A549 (cell line): Measurements from ENCODE around the gene FAM174C. TPM values are rescaled to one million over a fixed set of nuclear protein-coding genes. Genes with fewer than 3 reads are reported as not detected.

Experiments used
- ATAC-seq, 2 experiments: fragments of 200-7000 bp in 1 of 2; fragments of >200 bp in 1 of 2; cut with Nextera tagmentation in 1 of 2; cut with Tn5 transposase in 1 of 2; 3 replicates each; pipeline versions ENCODE4 v1.8.0 to v1.9.1; 2018 to 2020; ENCODE audit warnings: mild to moderate bottlenecking in 1 of 2, moderate library complexity in 1 of 2
- CTCF ChIA-PET: fragments of 300-600 bp; sonication (Branson Sonifier 250); formaldehyde crosslinking; extraction: SDS; loops from one replicate; lab custom pipeline; 2021; ENCODE audit warnings: antibody characterized with exemption, inconsistent platforms; lab: Yijun Ruan, JAX
- POLR2A ChIA-PET: fragments of 350-600 bp; formaldehyde crosslinking; extraction: SDS; loops from one replicate; lab custom pipeline; 2021; ENCODE audit warnings: antibody characterized with exemption, inconsistent platforms; lab: Yijun Ruan, JAX
- DNase-seq, 2 experiments: peaks; one replicate each; pipeline versions ENCODE4 v3.0.0 to v3.0.0-alpha.2; 2011 to 2016; ENCODE audit warnings: low read depth in 1 of 2, low spot score in 1 of 2
- FAIRE-seq: peaks from 2 replicates; lab custom pipeline; 2011; peaks lifted over from hg19 to GRCh38; lab: Jason Lieb, UNC
- H3K27ac ChIP-seq, 2 experiments: fragments of >200 bp; sonication (Bioruptor Twin); formaldehyde crosslinking; 3 replicates each; pipeline ENCODE4 v1.5.1; 2016 to 2017
- H3K4me1 ChIP-seq: fragments of >200 bp; sonication (Bioruptor Twin); formaldehyde crosslinking; 3 replicates; pipeline ENCODE4 v1.6.1; 2016
- H3K4me2 ChIP-seq: fragments of >200 bp; sonication (Bioruptor Twin); formaldehyde crosslinking; 3 replicates; pipeline ENCODE4 v1.6.1; 2016
- H3K4me3 ChIP-seq: fragments of >200 bp; sonication (Bioruptor Twin); formaldehyde crosslinking; 3 replicates; pipeline ENCODE4 v1.5.1; 2016
- H3K9me3 ChIP-seq: fragments of >200 bp; sonication (Bioruptor Twin); formaldehyde crosslinking; 3 replicates; pipeline ENCODE4 v1.6.1; 2016
- BCL3 ChIP-seq: fragments of >200 bp; sonication (Bioruptor Twin); formaldehyde crosslinking; IDR thresholded peaks from 3 replicates; pipeline ENCODE4 v1.6.1; 2016
- BHLHE40 ChIP-seq: IDR thresholded peaks from 2 replicates; pipeline ENCODE4 v1.6.1; 2012; ENCODE audit warnings: low read depth, low read length, inconsistent platforms
- CBX2 ChIP-seq: fragments of 200-600 bp; sonication (generic); IDR thresholded peaks from 2 replicates; pipeline ENCODE4 v1.6.1; 2016; ENCODE audit warnings: low read depth, mild to moderate bottlenecking, borderline replicate concordance
- CBX8 ChIP-seq: fragments of 200-600 bp; sonication (generic); IDR thresholded peaks from 2 replicates; pipeline ENCODE4 v1.6.1; 2016
- CEBPB ChIP-seq, 2 experiments: fragments of >200 bp in 1 of 2; sonication (Bioruptor Twin) in 1 of 2; formaldehyde crosslinking in 1 of 2; IDR thresholded peaks; 2 replicates each; pipeline ENCODE4 v1.6.1; 2012 to 2016
- CHD2 ChIP-seq: fragments of 150-350 bp; IDR thresholded peaks from 2 replicates; pipeline ENCODE4 v1.6.1; 2014; ENCODE audit warnings: low read length; ENCODE audit not compliant: partially characterized antibody
- CHD4 ChIP-seq: fragments of 200-600 bp; sonication (generic); IDR thresholded peaks from 2 replicates; pipeline ENCODE4 v1.6.1; 2016; ENCODE audit warnings: antibody characterized with exemption, mild to moderate bottlenecking, borderline replicate concordance
- E2F6 ChIP-seq: IDR thresholded peaks from 2 replicates; pipeline ENCODE4 v1.6.1; 2012; ENCODE audit warnings: low read depth, borderline replicate concordance
- EHF ChIP-seq: fragments of 250-450 bp; sonication (Bioruptor Pico); IDR thresholded peaks from 2 replicates; pipeline ENCODE4 v1.5.0; 2020; ENCODE audit warnings: mild to moderate bottlenecking
- EHMT2 ChIP-seq: fragments of 200-600 bp; sonication (generic); IDR thresholded peaks from 2 replicates; pipeline ENCODE4 v1.6.1; 2016; ENCODE audit warnings: antibody characterized with exemption, low read depth, mild to moderate bottlenecking, moderate library complexity
- FOSB ChIP-seq: fragments of 250-450 bp; sonication (Bioruptor Pico); IDR thresholded peaks from 2 replicates; pipeline ENCODE4 v1.5.0; 2020; ENCODE audit warnings: mild to moderate bottlenecking, moderate library complexity
- FOSL2 ChIP-seq, 2 experiments: fragments of 450-650 bp in 1 of 2; fragments of >200 bp in 1 of 2; sonication (Bioruptor Twin) in 1 of 2; formaldehyde crosslinking; IDR thresholded peaks; 2 replicates each; pipeline versions ENCODE4 v1.5.0 to v1.6.1; 2016 to 2020; ENCODE audit warnings: mild to moderate bottlenecking in 1 of 2, moderate library complexity in 1 of 2
- GATA3 ChIP-seq: IDR thresholded peaks from 2 replicates; pipeline ENCODE4 v1.6.1; 2012; ENCODE audit warnings: borderline replicate concordance
- HMGXB4 ChIP-seq: fragments of 250-450 bp; sonication (Bioruptor Pico); IDR thresholded peaks from 2 replicates; pipeline ENCODE4 v1.5.0; 2021; ENCODE audit warnings: mild to moderate bottlenecking, moderate library complexity, borderline replicate concordance
- HOXB5 ChIP-seq: fragments of 250-450 bp; sonication (Bioruptor Pico); IDR thresholded peaks from 2 replicates; pipeline ENCODE4 v1.5.0; 2020; ENCODE audit warnings: mild to moderate bottlenecking, moderate library complexity
- JUN ChIP-seq, 2 experiments: fragments of >200 bp; sonication (Bioruptor Twin); formaldehyde crosslinking; IDR thresholded peaks; 2 replicates in 1 of 2; 3 replicates in 1 of 2; pipeline ENCODE4 v1.6.1; 2016 to 2017
- MAX ChIP-seq: IDR thresholded peaks from 2 replicates; pipeline ENCODE4 v1.6.1; 2012
- NR3C1 ChIP-seq: fragments of >200 bp; sonication (Bioruptor Twin); formaldehyde crosslinking; IDR thresholded peaks from 3 replicates; pipeline ENCODE4 v1.6.1; 2017
- POLR2AphosphoS2 ChIP-seq: conservative IDR thresholded peaks from 2 replicates; pipeline ENCODE4 v1.6.1; 2012; ENCODE audit warnings: low read length, improper control_type of control experiment, inconsistent platforms
- SMC3 ChIP-seq: fragments of >200 bp; sonication (Bioruptor Twin); formaldehyde crosslinking; IDR thresholded peaks from 3 replicates; pipeline ENCODE4 v1.6.1; 2018; ENCODE audit warnings: inconsistent platforms
- ZFP36 ChIP-seq: fragments of 450-650 bp; IDR thresholded peaks from 2 replicates; pipeline ENCODE4 v1.6.1; 2014; ENCODE audit warnings: borderline replicate concordance; ENCODE audit not compliant: partially characterized antibody
- ZSCAN20 ChIP-seq: fragments of 250-450 bp; sonication (Bioruptor Pico); IDR thresholded peaks from 2 replicates; pipeline ENCODE4 v1.8.0; 2022; ENCODE audit warnings: mild to moderate bottlenecking, moderate library complexity
- WGBS: methylation state at CpG from one replicate; pipeline ENCODE4 v1.1.6; 2017; ENCODE audit errors: missing lambda C conversion rate; 5-methylcytosine and 5-hydroxymethylcytosine counted together
- polyA plus RNA-seq, 4 experiments: library from polyadenylated mRNA; depleted of rRNA in 3 of 4; stranded (reverse); fragments of >200 nt; fragmentation: RNase III in 1 of 4; extraction: RNeasy Plus Mini Kit Qiagen cat#74134 plus additional on column Dnase treatment in 1 of 4; gene quantifications; 2 replicates in 3 of 4; 3 replicates in 1 of 4; pipeline ENCODE4 v1.2.3, GENCODE V29; 2011 to 2017

Gene FAM174C
- polyA plus RNA-seq, 2 of the 4 experiments (the other 2 are of a cell fraction) = 24.8 to 37.1 TPM

GRCh38 chr19:1324249-1324805, 49.0 kb downstream of the FAM174C start:
- FAIRE-seq = no peak
- Histone ChIP-seq H3K27ac (peak overlapping the region; percentile 78 to 99), H3K4me1 (peaks cover 19% of the 10 kb centered on the region), H3K4me3 (peak overlapping the region; percentile 40), H3K4me2 (peak overlapping the region; percentile 87), H3K9me3 (no peaks in the 10 kb centered on the region)
- ChIA-PET POLR2A (no interaction called here), CTCF (interaction anchor here (0.9 to 1.9 kb wide), 3 partner anchors 9 to 76 kb away, joined by 4 to 16 read pairs (median 4); no protein-coding TSS in a partner anchor)
- DNase-seq = no peak
- TF ChIP-seq ZFP36 (peak; percentile 73), POLR2AphosphoS2 (no peak)
- 90% methylated on average over 12 of the region's 12 CpGs for WGBS
- ATAC-seq = no peak

- ATAC-seq (peak; percentile 79 to 89), DNase-seq (peak; percentile 58 to 78), FAIRE-seq (no peak)
- Histone ChIP-seq H3K4me2 (peak overlapping the region; percentile 87), H3K4me1 (peaks cover 19% of the 10 kb centered on the region), H3K27ac (peak overlapping the region; percentile 78 to 99), H3K4me3 (peak overlapping the region; percentile 40), H3K9me3 (no peaks in the 10 kb centered on the region)
- ChIA-PET CTCF (interaction anchor here (0.9 to 1.9 kb wide), 2 partner anchors 10 to 76 kb away, joined by 4 to 16 read pairs; no protein-coding TSS in a partner anchor), POLR2A (interaction anchor here (0.6 kb wide), 1 partner anchor 9 kb away, joined by 3 read pairs; no protein-coding TSS in a partner anchor)
- no peak for TF ChIP-seq BCL3
- TF ChIP-seq FOSL2 (IDR thresholded peaks at IDR 0.05) = no peak
- TF ChIP-seq FOSL2 (CRISPR knock-in tag; IDR thresholded peaks at IDR 0.05) = peak; percentile 65
- no peak for TF ChIP-seq ZSCAN20 (CRISPR knock-in tag)
- no peak for TF ChIP-seq CBX8
- TF ChIP-seq CEBPB (IDR thresholded peaks at IDR 0.05) = no peak
- TF ChIP-seq HMGXB4 (CRISPR knock-in tag) = no peak
- no peak for TF ChIP-seq CHD4
- no peak for TF ChIP-seq NR3C1
- no peak for TF ChIP-seq CHD2
- TF ChIP-seq EHF = no peak
- TF ChIP-seq MAX = peak; percentile 80
- TF ChIP-seq HOXB5 (CRISPR knock-in tag) = no peak
- no peak for TF ChIP-seq EHMT2
- TF ChIP-seq GATA3 = no peak
- peak; percentile 81 for TF ChIP-seq E2F6
- TF ChIP-seq FOSB = no peak
- no peak for TF ChIP-seq SMC3
- no peak for TF ChIP-seq CBX2
- peak; percentile 45; the same call in 1 of the 2 replicates for TF ChIP-seq BHLHE40
- 0 out of 5 replicates have a peak, but pooled peaks of 1 of the 2 experiments have one; percentile 16 for TF ChIP-seq JUN (IDR thresholded peaks at IDR 0.05)
- WGBS = 13% methylated on average over 15 of the region's 66 CpGs
These were observed 49.7 kb downstream of the FAM174C start for GRCh38 chr19:1324806-1325567.
